Stimulated activated CD8-positive, alpha-beta memory T cell treated with anti-CD3 and anti-CD28 coated beads, Interleukin-2, amount 100 ng/mL, for 1 hour (primary cell): ENCODE results near the gene SPAG9.
"Not testable (repeated sequence)": the region's sequence is repeated elsewhere in the genome, so short reads cannot be mapped to it uniquely, and the experiment has no call there.

Experiments
- DNase-seq, 2 donors: peaks; one replicate each; pipeline ENCODE4 v3.0.0-alpha.2; 2020; ENCODE audit warnings: low read depth in 2 of 2

SPAG9 gene

DNA sequence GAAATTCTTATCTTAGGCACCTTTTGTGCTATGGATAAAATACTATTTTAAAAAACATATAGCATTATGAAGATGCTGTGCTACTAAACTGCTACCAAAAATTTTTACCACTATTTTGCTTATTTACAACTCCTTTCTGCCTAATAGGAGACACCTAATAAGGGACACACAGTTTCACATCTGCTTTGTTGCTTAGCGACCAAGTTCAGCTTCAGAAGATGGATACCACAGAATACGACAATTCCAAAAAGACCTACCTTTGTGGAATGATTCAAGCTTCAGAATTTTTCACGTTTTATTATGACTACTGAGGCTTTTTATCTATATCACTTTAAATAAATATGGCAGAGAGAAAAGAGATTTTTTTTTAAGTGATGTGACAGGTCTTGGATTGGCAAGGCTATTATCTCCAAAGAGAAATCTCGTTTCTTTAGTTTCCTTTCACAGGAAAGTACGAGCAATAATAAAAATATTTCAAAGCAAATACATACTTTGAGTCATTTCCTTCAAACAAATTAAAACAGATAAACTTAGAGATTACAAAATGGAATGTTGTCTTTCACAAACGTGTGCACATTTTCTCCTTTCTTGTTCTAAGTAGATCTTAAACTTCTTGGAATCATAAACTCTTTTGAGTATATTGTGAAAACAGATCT, 35.4 kb downstream of the SPAG9 start:
- no peak for DNase-seq

DNA sequence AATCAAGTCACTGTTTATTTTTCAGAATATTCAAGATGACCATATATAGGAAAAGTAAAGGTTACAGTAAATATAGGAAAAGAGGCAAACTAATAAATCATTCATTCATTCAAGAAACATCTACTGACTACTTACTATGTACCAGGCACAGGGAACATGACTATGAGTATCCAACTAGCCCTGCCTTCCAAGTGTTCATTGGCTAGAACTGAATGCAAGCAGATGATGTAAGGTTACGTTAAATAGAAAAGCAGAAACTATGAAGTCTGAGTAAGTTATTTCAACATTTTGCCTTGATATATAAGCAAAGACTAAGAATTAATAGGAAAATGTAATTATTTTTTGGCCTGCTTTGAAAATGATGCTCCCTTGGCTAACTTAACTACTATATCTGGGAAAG, 36.7 kb downstream of the SPAG9 start:
- DNase-seq, result no peak

DNA sequence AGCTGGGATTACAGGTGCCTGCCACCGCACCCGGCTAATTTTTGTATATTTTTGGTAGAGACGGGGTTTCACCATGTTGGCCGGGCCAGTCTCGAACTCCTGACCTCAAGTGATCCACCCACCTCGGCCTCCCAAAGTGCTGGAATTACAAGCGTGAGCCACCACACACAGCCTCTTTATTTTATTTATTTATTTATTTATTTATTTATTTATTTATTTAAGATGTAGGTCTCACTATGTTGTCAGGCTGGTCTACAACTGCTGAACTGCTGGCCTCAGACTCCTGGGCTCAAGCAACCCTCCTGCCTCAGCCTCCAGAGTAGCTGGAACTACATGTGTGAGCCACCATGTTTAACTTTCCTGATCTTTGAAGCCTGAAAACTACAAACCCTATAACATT, 37.3 kb downstream of the SPAG9 start:
- not testable (repeated sequence) for DNase-seq

DNA sequence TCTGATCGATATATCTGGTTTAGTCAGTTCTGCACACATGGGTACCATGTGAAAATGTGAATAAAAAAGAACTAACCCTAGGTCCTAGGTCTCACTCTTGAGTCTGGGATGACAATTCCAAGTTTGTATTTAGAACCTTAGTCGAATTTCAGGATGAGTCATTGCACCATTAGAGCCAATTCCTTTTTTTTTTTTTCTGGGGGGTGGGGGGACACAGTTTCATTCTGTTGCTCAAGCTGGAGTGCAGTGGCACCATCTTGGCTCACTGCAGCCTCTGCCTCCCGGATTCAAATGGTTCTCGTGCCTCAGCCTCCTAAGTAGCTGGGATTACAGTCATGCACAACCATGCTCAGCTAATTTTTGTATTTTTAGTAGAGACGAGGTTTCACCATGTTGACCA, 41.6 kb downstream of the SPAG9 start:
- DNase-seq, result no peak

DNA sequence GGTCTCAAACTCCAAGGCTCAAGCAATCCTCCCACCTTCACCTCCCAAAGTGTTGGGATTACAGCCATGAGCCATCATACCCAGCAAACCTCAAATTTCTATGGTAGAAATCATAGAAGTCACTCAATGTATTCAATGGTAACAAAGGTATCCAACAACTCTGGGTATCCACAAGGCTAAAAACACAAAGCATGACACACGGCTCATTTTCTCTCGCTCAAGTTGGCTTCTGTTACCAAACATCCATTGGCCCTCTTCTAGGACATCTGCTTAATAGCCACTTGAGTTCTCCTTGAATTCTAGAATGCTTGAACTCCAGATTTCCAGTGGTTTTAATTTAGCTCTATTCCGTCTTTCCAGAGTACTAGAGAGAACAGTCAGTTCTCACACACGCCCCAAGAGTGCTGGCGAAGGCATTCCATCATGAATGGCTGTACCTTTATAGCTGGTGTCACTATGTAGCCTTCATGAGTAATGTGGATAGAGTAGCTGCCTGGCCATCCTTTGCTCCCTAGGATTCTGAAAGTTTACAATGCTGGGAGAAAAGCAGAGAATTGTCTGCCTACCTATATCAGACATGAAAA, 42.6 kb downstream of the SPAG9 start:
- no peak for DNase-seq

DNA sequence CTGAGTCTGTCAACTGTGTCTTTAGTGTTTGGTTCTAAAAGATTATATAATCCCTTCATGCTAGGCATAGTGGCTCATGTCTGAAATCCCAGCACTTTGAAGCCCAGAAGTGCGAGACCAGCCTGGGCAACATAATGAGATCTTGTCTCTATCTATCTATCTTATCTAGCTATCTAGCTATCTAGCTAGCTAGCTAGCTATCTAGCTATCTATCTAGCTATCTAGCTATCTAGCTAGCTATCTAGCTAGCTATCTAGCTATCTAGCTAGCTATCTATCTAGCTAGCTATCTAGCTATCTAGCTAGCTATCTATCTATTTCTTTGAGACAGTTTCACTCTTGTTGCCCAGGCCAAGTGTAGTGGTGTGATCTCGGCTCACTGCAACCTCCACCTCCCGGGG, 43.8 kb downstream of the SPAG9 start:
- DNase-seq, result no peak

DNA sequence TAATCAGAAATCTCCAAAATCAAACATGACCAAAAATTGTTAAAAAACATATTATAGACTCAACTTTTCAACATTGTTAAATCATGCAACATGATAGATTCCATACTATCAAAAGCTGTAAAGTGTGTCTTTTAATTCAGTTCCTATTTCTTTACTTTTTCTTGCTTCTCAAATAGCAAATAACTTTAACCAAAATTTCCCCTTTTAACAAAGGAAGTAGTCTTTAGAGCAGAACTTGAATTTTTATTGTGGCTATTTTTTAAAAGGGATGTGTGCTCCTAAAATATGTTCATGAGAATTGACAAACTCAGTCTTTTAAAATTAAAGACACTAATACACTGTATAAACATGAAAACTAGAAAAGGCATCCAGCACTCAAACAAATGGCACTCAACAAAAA, 49.1 kb downstream of the SPAG9 start:
- DNase-seq, result no peak

DNA sequence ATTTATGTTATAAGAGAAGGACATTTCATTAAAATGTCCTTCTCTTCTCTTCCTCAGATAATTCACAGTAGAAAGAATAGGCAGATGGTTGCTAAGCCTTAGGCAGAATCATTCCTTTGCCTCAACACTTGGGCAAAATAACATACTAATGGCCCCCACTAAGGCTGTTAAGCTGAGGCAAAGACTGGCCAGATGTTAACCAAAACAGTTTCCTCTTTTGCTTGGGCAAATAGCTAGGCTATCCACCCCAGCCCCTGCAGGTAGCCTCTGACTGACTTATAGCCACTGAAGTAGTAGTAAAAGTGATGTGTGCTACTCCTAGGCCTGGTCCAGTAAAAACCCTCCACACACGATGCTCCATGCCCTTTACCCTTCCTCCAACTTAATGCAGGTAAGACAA, 55.2 kb downstream of the SPAG9 start:
- DNase-seq, result no peak

DNA sequence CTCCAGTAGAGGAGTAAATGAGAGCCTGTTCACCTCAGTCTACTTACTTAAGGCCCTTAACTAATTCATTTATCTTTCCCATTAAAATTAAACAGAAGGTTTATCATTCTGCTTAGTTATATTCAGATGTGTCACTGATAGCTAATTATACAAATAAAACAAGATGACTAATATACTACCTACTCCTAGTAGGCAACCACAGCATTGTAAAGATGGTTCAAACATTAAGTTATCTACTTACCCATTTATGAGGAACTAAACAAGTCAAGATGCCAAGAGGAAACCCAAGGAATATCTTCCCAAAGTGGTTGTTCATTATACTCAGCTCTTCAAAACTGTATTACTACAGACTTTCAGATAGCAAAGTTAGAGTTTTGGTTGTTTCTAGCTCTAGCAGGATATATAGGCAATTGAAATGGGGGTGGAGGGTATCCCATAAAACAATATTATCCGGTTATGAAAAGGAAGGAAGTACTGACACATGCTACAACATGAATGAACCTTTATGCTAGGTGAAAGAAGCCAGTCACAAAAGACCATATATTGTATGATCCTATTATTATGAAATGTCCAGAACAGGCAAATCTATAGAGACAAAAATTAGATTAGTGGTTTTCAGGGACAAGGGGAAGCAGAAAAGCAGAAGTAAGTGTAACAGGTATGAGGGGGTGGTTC, 56.5 kb downstream of the SPAG9 start:
- no peak for DNase-seq

DNA sequence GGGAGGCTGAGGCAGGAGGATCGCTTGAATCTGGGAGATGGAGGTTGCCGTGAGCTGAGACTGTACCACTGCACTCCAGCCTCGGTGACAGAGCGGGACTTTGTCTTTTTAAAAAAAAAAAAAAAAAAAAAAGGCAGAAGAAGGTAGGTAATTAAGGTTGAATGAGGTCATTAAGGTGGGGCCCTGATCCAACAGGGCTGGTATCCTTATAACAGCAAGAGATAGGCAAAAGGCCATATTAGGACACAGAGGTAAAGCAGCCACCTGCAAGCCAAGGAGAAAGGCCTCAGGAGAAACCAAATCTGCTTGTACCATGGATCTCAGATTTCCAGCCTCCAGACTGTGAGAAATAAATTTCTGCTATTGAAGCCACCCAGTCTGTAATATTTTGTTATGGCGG, 60.3 kb downstream of the SPAG9 start:
- no peak for DNase-seq

DNA sequence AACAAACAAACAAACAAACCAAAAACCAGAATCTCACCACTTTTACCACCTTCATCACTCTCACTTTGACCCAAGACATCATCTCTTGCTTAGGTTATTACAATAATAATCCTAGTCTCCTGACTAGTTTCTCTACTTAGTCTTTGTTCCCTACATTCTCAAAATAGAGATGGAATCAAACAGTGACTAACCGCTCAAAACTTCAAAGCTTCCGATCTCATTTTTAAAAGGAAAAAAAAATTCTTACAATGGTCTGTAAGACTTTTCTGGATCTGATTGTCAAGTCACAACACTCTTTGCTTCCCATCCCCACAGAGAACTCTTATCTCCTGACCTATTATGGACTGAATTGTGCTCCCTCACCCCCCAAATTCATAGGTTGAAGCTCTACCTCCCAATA, 60.9 kb downstream of the SPAG9 start:
- no peak for DNase-seq

DNA sequence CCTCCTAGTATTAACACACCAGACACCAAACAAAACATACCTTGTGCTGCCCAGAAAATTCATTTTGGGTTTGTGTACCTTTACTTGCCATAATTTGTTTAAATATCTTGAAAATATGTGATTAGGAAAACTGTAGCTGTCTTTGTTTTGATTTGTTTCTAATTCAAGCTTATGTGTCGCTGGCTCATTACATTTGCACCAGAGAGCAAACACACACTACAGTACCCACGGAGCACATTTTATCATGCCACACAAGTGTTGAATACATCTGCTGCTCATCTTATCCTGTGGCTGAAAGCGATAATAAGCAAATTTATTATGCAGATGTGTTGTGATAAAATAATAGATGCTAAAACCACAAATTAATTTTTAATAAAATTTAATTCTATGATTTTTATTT, 63.1 kb downstream of the SPAG9 start:
- DNase-seq, result no peak

DNA sequence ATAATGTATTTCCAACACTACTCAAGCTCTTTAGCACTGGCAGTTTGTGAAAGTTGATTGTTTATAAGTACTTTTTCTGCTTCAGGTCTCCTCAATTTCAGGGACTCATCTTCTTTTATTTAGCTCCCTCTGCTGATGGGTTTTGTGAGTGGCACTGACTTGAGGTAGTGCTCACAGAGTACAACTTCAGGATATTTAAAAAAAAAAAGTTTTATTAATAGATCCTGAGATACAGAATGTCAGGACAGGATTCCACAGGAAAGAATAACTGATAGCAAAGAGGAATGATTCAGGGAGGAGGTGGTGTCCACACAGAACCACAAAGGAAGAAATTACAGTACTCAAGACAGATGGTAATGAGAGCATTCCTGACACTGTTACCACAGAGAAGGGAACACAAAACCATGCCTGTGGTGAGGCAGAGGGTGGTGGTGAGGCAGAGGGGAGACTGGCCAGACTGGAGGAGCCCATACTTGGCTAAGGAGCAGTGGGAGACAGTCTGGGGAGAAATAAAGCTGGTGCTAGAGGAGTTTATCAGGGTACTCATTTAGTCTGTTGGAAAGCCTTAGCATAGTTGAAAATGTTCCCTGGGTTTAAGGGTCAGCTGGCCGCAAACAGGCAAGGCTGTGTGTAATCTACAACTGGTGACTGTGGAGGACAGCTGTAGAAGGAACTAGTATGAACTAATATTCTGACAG, 63.7 kb downstream of the SPAG9 start:
- no peak for DNase-seq

DNA sequence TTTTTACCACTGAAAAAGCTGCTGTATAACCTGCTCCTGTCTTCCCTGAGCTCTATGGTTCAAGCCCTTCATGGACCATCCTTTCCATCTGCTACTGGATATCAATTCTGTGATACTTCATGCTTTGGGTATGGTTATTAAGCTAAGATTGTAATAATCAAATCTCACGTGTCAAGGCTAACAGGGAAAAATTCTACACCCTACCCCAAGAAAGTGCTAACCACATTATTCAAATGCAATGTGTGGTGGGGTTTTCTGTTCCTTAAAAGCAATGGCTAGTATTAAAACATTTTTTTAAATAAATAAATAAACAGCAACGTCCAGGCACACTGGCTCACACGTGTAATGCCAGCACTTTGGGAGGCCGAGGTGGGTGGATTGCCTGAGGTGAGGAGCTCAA, 65.9 kb downstream of the SPAG9 start:
- no peak for DNase-seq

DNA sequence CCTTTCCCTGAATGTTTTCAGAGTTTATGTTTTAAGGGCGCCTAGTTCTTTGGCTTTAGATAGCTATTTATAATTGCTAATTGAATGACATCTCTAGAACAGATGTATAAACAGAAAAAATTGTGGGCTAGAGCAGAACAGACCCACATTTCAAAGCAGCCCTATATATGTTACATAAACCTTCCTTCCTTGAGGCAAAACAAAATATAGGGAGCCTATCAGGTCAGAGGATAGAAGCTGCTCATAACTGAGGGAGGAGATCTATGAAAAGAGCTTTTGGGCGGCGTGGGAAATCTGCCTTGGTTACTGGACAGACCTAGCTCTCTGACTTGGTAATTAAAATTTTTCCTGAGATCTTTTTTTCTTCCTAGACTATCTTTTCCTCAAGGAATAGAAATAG, 68.4 kb downstream of the SPAG9 start:
- DNase-seq, result no peak

DNA sequence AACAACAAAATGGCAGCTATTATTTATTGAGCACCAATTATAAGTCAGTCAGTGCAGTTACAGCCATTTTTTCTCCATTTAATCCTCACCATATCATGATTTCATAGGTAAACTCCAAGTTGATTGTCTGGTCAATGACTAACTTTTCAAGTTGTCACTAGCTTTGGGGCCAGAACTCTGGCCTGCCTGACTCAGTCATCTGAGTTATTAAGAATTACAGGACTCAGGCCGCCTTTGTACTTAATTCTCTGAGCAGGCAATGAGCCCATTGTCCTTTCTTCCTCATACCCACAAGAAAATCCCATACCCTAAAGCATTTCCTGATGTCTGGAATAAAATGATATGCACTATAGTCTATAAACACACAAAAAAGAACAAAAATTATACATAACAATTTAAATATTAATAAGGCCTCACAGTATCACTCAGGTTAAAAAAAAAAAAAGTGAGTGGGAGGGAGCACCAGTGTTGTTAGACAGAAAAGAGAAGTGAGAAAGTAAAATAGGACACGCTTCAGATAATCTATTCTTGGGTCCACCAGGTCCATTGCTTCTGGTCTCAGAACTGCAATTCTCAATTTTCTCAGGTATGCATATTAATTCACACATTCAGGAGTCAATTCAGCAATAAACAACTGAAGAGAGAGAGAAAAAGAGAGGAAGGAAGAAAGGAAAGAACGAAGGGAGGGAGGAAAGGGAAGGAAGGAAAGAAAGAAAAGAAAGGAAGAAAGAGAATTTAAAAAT, 70.2 kb downstream of the SPAG9 start:
- DNase-seq, result no peak

DNA sequence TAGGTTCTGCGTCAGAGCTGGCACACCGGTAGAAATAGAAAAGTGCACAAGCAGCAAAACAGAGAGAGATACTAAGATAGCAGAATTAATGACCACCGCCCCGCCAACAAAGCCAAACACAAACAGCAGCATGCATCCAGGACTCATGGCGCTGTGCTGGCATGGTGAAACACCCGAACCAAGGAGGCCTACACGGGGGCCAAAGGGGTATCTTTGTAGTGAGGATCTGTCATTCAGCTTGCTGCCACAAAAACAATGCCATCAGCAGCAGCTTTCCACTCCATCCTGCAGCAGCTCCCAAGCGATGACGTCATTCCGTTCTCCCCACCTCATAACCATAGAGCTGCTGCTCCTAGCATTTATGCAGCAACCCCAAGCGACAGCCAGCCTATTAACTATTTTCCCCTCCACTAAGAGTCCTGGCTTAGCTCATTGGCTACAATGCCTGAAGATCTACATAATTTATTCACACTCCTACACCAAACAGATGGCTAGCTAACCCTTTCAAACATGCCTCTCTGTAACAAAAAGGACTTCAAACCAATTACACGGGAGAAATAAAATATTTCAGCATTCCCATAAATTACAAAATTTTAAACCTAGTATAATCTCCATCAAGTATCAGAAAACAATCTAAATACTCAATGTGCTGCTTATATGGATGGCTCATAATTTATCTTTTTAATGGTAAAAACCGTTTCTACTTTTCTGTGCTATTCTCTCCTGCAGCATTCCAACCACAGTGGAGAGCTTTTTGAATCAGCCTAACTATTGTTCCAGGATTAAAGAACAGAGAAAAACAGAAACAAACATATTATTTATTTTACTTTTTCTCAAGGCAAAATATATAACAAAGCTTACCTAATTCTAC, 73.9 kb downstream of the SPAG9 start:
- DNase-seq, result no peak

DNA sequence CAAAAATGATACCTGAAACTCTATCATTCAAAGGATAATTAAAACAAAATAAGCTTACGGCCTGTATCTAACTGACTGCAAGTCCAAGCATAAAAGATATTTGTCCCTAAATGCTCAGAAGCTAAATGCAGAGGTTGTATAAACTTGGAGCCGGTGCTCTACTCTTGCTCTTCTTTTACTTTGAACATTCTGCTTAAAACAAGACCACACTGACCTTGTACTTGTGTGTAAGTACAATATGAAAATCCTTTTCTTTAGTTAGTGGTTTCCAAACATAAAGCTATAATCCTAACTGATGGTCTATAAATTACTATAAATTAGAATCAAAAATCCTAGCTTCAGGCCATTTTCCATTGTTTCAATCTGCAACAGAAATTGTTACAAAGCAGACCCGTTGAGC, 74.6 kb downstream of the SPAG9 start:
- DNase-seq, result no peak

DNA sequence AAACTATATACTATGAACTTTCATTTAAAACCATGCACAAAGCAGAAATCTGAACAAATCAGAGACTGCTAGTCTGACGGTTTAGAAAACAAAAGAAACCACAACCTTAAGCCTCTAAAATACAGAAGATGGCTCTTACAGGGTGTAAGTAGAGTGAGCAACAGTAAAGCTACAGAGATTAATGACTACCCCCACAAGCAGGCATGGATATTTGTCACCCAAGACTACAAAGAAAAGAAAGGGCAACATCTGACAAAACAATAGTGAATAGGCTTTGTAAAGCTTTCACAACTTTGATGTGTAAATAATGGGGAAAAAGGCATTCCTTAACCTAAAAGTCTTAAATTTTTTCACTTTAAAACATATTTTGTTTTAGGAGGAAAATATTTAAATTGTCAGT, 75.0 kb downstream of the SPAG9 start:
- DNase-seq, result no peak

DNA sequence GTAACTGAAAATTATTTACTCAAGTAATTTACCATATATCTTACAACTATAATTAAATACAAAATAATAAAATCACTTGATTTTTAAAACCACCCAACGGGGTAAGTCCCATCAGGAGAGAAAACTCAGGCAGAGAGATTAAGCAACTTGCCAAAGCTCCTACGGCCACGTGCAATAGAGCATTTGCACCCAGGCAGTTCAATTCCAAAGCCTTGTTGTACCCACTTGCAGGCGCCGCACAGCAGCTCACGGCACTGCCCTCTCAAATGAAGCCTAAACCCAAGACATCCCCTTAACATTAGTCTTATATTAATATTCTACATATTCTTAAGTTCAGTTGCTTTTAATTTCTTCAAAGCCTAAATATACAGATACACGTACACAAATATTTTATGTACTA, 75.7 kb downstream of the SPAG9 start:
- DNase-seq, result no peak

DNA sequence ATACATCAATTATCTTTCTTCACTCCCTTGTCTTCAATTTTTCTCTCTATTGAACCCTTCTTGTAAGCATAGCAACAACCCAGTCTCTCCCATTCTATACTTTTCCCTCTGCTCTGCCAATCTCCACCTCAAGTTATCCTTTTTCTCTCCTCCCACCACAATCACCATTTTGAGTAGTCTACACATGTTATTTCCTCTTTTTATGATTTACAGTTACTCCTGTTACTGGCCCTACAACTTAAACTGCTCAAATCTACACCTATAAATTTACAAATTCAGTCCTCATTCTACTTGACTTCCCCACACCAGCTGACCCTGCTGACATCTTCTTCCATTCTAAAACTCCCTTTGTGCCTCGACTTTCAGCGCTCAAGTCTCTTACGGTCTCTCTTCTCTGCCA, 84.6 kb downstream of the SPAG9 start:
- no peak for DNase-seq
